Epithelial cell of proximal tubule (primary cell): ENCODE results near the gene SMAD2. TPM values are rescaled to one million over a fixed set of nuclear protein-coding genes. Genes with fewer than 3 reads are reported as not detected.

Source experiments
- DNase-seq: peaks from one replicate; pipeline ENCODE4 v3.0.0-alpha.2; 2011; ENCODE audit warnings: low read depth
- H3K4me3 ChIP-seq: 2 replicates; pipeline ENCODE4 v1.5.1; 2011; ENCODE audit warnings: low read depth, mild to moderate bottlenecking, low read length
- total RNA-seq: library from RNA; depleted of rRNA; stranded (reverse); fragments of >200 nt; gene quantifications from 2 replicates; pipeline ENCODE4 v1.2.3, GENCODE V29; 2015
- TF ChIP-seq, protein P1 (sequence below): conservative IDR thresholded peaks from 2 replicates; pipeline ENCODE4 v1.5.1; 2012; ENCODE audit warnings: low read depth, mild to moderate bottlenecking, low read length

SMAD2 gene
- total RNA-seq, 1 donor from 2014 or later = 79.5 TPM

DNA sequence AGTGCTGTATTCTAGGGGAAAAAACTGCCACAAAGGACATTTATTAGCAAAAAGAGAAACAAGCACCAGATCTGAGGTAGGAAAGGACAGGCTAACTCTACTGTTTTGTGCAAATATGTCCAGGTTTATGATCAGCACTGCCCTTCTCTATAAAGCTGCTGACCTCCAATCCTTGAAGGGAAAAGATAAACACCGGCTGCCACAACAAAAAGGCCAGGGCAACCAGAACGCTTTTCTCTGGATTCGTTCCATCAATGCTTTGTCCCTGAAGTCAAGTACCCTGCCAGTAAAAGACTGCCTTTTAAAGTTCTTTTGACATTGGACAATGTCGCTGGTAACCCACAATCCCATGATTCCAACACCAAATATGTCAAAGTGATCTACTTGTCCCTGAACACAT, 21.0 kb downstream of the SMAD2 start:
- no peak overlapping the region for H3K4me3 ChIP-seq
- TF ChIP-seq, protein P1, sequence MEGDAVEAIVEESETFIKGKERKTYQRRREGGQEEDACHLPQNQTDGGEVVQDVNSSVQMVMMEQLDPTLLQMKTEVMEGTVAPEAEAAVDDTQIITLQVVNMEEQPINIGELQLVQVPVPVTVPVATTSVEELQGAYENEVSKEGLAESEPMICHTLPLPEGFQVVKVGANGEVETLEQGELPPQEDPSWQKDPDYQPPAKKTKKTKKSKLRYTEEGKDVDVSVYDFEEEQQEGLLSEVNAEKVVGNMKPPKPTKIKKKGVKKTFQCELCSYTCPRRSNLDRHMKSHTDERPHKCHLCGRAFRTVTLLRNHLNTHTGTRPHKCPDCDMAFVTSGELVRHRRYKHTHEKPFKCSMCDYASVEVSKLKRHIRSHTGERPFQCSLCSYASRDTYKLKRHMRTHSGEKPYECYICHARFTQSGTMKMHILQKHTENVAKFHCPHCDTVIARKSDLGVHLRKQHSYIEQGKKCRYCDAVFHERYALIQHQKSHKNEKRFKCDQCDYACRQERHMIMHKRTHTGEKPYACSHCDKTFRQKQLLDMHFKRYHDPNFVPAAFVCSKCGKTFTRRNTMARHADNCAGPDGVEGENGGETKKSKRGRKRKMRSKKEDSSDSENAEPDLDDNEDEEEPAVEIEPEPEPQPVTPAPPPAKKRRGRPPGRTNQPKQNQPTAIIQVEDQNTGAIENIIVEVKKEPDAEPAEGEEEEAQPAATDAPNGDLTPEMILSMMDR = no peak
- no peak for DNase-seq

DNA sequence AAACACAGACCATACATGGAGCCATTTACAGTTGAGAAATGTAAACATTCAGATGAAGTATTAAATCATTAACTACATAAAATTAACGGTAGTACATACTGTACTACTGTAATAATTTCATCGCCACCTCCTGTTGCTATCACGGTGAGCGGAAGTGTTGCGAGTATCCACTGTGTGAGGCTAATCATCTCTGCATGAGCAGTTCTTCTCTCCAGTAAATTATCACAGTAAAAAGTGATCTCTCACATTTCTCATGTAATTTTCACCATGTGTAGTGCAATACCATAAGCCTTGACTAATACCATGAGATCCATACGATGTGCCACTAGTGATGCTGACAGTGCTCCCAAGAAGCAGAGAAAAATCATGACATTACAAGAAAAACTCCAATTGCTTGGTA, 21.9 kb downstream of the SMAD2 start:
- H3K4me3 ChIP-seq = no peak overlapping the region
- TF ChIP-seq, protein P1 = no peak
- DNase-seq = no peak

DNA sequence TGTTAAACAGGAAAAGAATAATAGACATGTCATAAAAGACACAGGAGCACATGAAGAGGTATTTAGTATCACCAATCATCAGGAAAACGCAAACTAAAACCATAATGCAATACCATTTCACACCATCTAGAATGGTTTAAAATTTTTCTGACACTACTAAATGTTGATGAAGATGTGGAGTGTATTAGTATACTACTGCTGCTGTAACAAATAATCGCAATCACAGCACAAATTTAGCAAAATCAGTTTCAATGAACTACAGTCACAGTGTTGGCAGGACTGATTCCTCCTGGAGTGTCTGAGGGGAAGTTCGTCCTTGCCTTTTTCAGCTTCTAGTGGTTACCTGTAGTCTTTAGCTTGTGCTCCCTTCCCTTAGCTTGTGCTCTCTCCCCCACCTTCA, 24.1 kb downstream of the SMAD2 start:
- TF ChIP-seq, protein P1 = no peak
- no peak overlapping the region for H3K4me3 ChIP-seq
- DNase-seq = no peak

DNA sequence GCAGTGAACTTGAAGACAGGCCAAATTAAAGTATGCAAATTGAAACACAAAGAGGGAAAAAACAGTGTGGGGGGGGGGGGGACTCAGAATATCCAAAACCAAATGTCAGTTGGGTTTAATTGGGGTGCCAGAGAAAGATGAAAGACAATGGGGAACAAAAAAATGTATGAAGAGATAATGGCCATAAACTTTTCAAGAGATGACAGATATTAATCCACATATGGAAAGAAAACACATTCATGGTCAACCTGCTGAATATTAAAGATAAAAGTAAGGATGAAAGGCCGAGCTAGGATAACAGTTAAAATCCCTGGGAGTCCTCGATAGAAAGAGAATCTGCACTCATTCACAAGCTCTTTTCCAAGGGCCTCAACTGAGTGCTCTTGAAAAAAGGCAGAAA, 26.6 kb downstream of the SMAD2 start:
- DNase-seq = no peak
- TF ChIP-seq, protein P1 = no peak
- no peak overlapping the region for H3K4me3 ChIP-seq

DNA sequence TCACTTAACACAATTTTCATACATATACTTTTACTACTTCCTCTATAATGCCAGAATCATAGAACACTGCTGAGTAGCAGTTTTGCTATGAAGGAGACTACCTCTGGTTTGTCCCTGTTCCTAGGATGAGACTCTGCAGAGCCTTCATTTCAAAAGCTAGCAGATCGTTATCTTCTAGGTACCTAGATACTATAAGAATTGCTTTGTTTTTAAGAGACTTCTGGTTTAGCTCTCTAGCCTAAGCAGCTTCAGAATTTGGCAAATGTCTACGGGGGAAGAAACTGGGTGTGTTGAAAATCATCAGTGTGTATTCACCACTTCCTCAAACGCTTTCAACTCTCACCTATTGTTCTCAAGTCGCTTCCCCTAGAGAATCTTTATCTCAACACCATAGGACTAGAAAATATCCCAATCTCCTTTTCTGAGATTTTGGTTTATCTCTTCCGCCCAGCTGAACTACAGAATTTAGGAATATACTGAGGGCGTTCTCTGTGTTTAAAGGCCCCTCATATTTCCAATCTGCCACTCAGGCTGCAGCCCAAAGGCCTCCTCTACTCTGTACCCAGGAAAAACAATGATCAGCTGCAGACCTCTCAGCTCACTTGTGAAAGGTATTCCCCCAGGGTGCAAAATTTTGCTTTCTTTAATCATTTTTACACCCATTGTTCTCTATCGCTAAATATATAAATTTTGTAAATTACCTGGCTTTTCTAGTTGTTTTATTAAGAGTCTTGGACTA, 28.7 kb downstream of the SMAD2 start:
- TF ChIP-seq, protein P1 = no peak
- H3K4me3 ChIP-seq = no peak overlapping the region
- no peak for DNase-seq

DNA sequence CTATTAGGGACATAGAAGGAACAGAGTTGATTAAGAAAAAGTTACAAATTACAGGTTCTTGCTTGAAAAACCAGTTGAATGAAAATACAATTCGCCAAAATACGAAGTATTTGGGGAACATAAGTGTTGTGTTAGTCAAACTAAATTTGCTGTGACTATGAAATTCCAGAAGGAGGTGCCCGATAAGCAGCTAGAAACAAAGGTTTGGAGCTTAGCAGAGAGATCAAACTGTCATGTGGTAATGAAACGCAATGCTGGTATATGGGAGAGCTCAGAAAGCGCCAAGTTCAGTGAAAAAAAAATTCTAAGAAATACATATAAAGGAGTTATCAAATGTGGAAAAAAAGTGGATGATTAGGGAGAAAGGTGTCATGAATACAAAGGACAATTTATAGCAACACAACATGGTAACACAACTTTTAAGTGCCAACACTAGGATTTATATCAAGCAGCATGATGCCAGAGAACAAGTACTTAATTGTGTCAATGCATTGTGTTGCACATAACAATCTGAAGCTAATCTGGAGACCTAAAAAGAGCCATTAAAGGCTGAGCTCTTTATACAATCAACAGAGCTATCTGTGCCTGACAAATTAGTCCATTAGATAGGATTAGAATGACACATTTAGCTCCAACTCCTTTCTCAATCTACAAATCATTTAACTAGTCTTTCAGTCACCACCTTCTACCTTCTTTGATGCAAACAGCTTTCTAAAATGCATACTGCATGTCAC, 31.2 kb downstream of the SMAD2 start:
- DNase-seq = no peak
- TF ChIP-seq, protein P1 = no peak

DNA sequence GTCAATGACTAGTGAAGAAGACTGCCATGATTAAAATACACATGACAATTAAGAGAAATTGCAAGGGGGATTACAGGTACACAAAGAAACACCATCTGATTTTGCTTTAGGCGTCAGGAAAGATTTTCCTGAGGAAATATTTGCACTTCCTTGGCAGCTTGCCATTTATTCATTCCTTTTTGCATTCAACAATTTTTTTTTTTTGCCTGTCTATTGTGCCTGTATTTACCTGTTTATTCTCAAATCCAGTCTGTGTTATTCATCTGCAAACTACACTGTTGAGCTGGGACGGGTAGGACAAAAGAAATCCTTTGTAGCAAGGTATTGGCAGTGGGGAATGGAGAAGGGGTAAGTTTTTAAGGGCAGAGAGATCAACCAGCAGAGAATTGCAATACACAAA, 31.8 kb downstream of the SMAD2 start:
- no peak for DNase-seq
- no peak overlapping the region for H3K4me3 ChIP-seq
- TF ChIP-seq, protein P1 = no peak

More for the DNA sequence above, 31.2 kb downstream of the SMAD2 start:
- no peak overlapping the region for H3K4me3 ChIP-seq
